Measurements from ENCODE around the gene NUP58.

NUP58 gene

DNA sequence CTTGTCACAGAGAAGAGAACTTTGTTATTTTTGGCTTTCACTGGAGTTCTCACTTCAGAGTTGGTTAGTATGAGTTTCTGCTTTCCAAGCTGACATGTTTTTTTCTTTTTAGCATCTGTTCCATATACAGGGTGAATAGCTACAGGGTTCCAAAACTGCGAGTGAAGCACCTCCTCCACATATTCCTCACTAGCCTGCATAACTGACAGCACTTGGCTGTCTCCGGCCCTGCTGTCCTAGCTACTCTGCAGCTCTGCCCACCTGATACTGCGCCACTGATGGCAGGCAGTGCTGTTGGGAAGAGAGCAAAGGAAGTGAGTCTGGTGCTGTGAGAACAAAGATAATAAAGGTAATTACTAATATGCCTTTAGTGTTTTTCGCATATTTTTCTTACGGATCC, 77.1 kb downstream of the NUP58 start:
- DNase-seq: no peak

DNA sequence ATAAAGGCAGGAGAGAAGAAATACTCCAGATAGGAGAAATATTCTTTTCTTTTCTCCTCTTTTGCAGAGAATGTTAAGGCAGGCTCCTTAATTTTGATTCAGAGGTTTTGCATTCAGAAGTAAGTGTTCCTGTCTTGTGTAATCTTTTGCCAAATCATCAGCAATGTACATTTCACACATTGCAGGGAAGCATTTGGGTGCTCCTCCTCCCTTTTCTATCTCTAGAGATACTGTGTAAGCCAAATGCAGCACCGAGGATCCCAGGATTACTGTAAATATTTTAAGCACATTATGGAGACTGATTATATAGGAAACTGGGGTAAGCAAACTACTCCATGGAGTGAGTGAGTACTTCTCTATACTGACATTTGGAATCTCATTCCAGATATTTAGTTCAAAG, 77.6 kb downstream of the NUP58 start:
- DNase-seq: no peak

- no peak for DNase-seq
These were observed 78.7 kb downstream of the NUP58 start for GRCh38 chr13:25380082-25380481.

- no peak for DNase-seq
These were observed 79.4 kb downstream of the NUP58 start for GRCh38 chr13:25380741-25381324.

- DNase-seq: no peak
These were observed 83.5 kb downstream of the NUP58 start for GRCh38 chr13:25384758-25385410.

DNA sequence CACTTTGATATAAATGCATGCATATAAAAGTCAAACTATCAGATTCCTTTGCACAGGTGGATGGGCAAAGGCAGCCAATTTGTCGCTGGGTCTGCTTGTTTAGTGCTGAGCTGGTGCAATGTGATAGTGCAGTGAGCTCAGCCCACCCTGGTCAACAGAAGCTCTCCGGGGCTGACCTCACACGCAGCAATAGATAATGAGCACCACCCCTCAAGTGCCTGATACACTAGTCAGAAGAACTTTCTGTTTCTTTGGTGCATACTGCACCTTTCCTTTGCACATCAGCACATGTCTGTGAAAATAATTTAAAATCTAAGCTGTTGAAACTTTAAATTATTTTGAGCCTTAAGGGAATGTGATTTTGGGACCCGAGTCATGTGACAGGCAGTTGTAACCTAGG, 90.5 kb downstream of the NUP58 start:
- no peak for DNase-seq
